Measurements from ENCODE around the gene POU2AF2. TPM values are rescaled to one million over a fixed set of nuclear protein-coding genes. Genes with fewer than 3 reads are reported as not detected.
"Not testable (repeated sequence)": the region's sequence is repeated elsewhere in the genome, so short reads cannot be mapped to it uniquely, and the experiment has no call there.

POU2AF2 gene
- total and polyA plus RNA-seq, 2 donors, result 0.19 TPM; not detected in 1

- DNase-seq (ENCODE audit: extremely low spot score), result no peak
- no peak overlapping the region for H3K27ac ChIP-seq (ENCODE audit: low read depth)
- no peaks in the 10 kb centered on the region for H3K36me3 ChIP-seq (ENCODE audit: insufficient read depth)
- no peak overlapping the region for H3K4me3 ChIP-seq (ENCODE audit: low read depth, low read length)
- no peaks in the 10 kb centered on the region for H3K4me1 ChIP-seq (ENCODE audit: insufficient read depth)
- 78% methylated on average over 6 of the region's 6 CpGs for WGBS
Observed at GRCh38 chr11:111229604-111230003, 15.9 kb upstream of the POU2AF2 start.

- 50% methylated on average over 6 of the region's 6 CpGs for WGBS
- Histone ChIP-seq H3K4me3 (ENCODE audit: low read depth, low read length) (no peak overlapping the region), H3K4me1 (ENCODE audit: insufficient read depth) (no peaks in the 10 kb centered on the region), H3K36me3 (ENCODE audit: insufficient read depth) (no peaks in the 10 kb centered on the region), H3K27ac (ENCODE audit: low read depth) (no peak overlapping the region)
- no peak for DNase-seq (ENCODE audit: extremely low spot score)
Observed at GRCh38 chr11:111230122-111230465, 15.4 kb upstream of the POU2AF2 start.

GRCh38 chr11:111231836-111232235, 13.7 kb upstream of the POU2AF2 start:
- Histone ChIP-seq H3K36me3 (ENCODE audit: insufficient read depth) (no peaks in the 10 kb centered on the region), H3K4me3 (ENCODE audit: low read depth, low read length) (no peak overlapping the region), H3K4me1 (ENCODE audit: insufficient read depth) (no peaks in the 10 kb centered on the region), H3K27ac (ENCODE audit: low read depth) (no peak overlapping the region)
- DNase-seq (ENCODE audit: extremely low spot score), result no peak
- 85% methylated on average over 3 of the region's 3 CpGs for WGBS

- H3K27ac ChIP-seq (ENCODE audit: low read depth), result no peak overlapping the region
- H3K36me3 ChIP-seq (ENCODE audit: insufficient read depth), result no peaks in the 10 kb centered on the region
- WGBS, result 30% methylated on average over 2 of the region's 2 CpGs
- H3K4me1 ChIP-seq (ENCODE audit: insufficient read depth), result no peaks in the 10 kb centered on the region
- H3K4me3 ChIP-seq (ENCODE audit: low read depth, low read length), result no peak overlapping the region
- no peak for DNase-seq (ENCODE audit: extremely low spot score)
Observed at GRCh38 chr11:111236383-111236782, 9.1 kb upstream of the POU2AF2 start.

GRCh38 chr11:111237926-111238325, 7.6 kb upstream of the POU2AF2 start:
- WGBS, result 89% methylated on average over 1 of the region's 1 CpG
- no peaks in the 10 kb centered on the region for H3K4me1 ChIP-seq (ENCODE audit: insufficient read depth)
- no peaks in the 10 kb centered on the region for H3K36me3 ChIP-seq (ENCODE audit: insufficient read depth)
- no peak overlapping the region for H3K4me3 ChIP-seq (ENCODE audit: low read depth, low read length)
- H3K27ac ChIP-seq (ENCODE audit: low read depth), result no peak overlapping the region
- no peak for DNase-seq (ENCODE audit: extremely low spot score)

- no peak for DNase-seq (ENCODE audit: extremely low spot score)
- Histone ChIP-seq H3K27ac (ENCODE audit: low read depth) (no peak overlapping the region), H3K36me3 (ENCODE audit: insufficient read depth) (no peaks in the 10 kb centered on the region), H3K4me3 (ENCODE audit: low read depth, low read length) (no peak overlapping the region), H3K4me1 (ENCODE audit: insufficient read depth) (no peaks in the 10 kb centered on the region)
- WGBS, result 73% methylated on average over 1 of the region's 1 CpG
Observed at GRCh38 chr11:111246956-111247355, 1.4 kb downstream of the POU2AF2 start.

GRCh38 chr11:111250936-111251335, 5.4 kb downstream of the POU2AF2 start:
- 50% methylated on average over 2 of the region's 2 CpGs for WGBS
- H3K27ac ChIP-seq (ENCODE audit: low read depth), result no peak overlapping the region
- DNase-seq (ENCODE audit: extremely low spot score), result no peak
- H3K4me3 ChIP-seq (ENCODE audit: low read depth, low read length), result no peak overlapping the region
- no peaks in the 10 kb centered on the region for H3K36me3 ChIP-seq (ENCODE audit: insufficient read depth)
- no peaks in the 10 kb centered on the region for H3K4me1 ChIP-seq (ENCODE audit: insufficient read depth)

- H3K27ac ChIP-seq (ENCODE audit: low read depth), result no peak overlapping the region
- no peak overlapping the region for H3K4me3 ChIP-seq (ENCODE audit: low read depth, low read length)
- WGBS, result 80% methylated on average over 1 of the region's 1 CpG
- DNase-seq (ENCODE audit: extremely low spot score), result no peak
- no peaks in the 10 kb centered on the region for H3K36me3 ChIP-seq (ENCODE audit: insufficient read depth)
- H3K4me1 ChIP-seq (ENCODE audit: insufficient read depth), result no peaks in the 10 kb centered on the region
Observed at GRCh38 chr11:111253131-111253530, 7.6 kb downstream of the POU2AF2 start.

- Histone ChIP-seq H3K36me3 (ENCODE audit: insufficient read depth) (no peaks in the 10 kb centered on the region), H3K27ac (ENCODE audit: low read depth) (no peak overlapping the region), H3K4me1 (ENCODE audit: insufficient read depth) (no peaks in the 10 kb centered on the region), H3K4me3 (ENCODE audit: low read depth, low read length) (no peak overlapping the region)
- 82% methylated on average over 5 of the region's 5 CpGs for WGBS
- no peak for DNase-seq (ENCODE audit: extremely low spot score)
Observed at GRCh38 chr11:111253630-111254029, 8.1 kb downstream of the POU2AF2 start.

GRCh38 chr11:111258046-111258445, 12.5 kb downstream of the POU2AF2 start:
- H3K36me3 ChIP-seq (ENCODE audit: insufficient read depth), result no peaks in the 10 kb centered on the region
- no peaks in the 10 kb centered on the region for H3K4me1 ChIP-seq (ENCODE audit: insufficient read depth)
- WGBS, result 87% methylated on average over 4 of the region's 4 CpGs
- no peak overlapping the region for H3K4me3 ChIP-seq (ENCODE audit: low read depth, low read length)
- no peak overlapping the region for H3K27ac ChIP-seq (ENCODE audit: low read depth)
- no peak for DNase-seq (ENCODE audit: extremely low spot score)

GRCh38 chr11:111259896-111260295, 14.4 kb downstream of the POU2AF2 start:
- Histone ChIP-seq H3K4me1 (ENCODE audit: insufficient read depth) (no peaks in the 10 kb centered on the region), H3K36me3 (ENCODE audit: insufficient read depth) (no peaks in the 10 kb centered on the region), H3K27ac (ENCODE audit: low read depth) (no peak overlapping the region), H3K4me3 (ENCODE audit: low read depth, low read length) (no peak overlapping the region)
- 93% methylated on average over 4 of the region's 4 CpGs for WGBS
- no peak for DNase-seq (ENCODE audit: extremely low spot score)

GRCh38 chr11:111260811-111261210, 15.3 kb downstream of the POU2AF2 start:
- Histone ChIP-seq H3K4me1 (ENCODE audit: insufficient read depth) (no peaks in the 10 kb centered on the region), H3K36me3 (ENCODE audit: insufficient read depth) (no peaks in the 10 kb centered on the region), H3K4me3 (ENCODE audit: low read depth, low read length) (no peak overlapping the region), H3K27ac (ENCODE audit: low read depth) (no peak overlapping the region)
- 79% methylated on average over 4 of the region's 4 CpGs for WGBS
- DNase-seq (ENCODE audit: extremely low spot score), result no peak

GRCh38 chr11:111264646-111265045, 19.1 kb downstream of the POU2AF2 start:
- no peaks in the 10 kb centered on the region for H3K4me1 ChIP-seq (ENCODE audit: insufficient read depth)
- H3K27ac ChIP-seq (ENCODE audit: low read depth), result no peak overlapping the region
- 85% methylated on average over 1 of the region's 1 CpG for WGBS
- no peak for DNase-seq (ENCODE audit: extremely low spot score)
- H3K36me3 ChIP-seq (ENCODE audit: insufficient read depth), result no peaks in the 10 kb centered on the region
- H3K4me3 ChIP-seq (ENCODE audit: low read depth, low read length), result no peak overlapping the region

GRCh38 chr11:111265421-111265820, 19.9 kb downstream of the POU2AF2 start:
- H3K36me3 ChIP-seq (ENCODE audit: insufficient read depth), result no peaks in the 10 kb centered on the region
- no peak overlapping the region for H3K4me3 ChIP-seq (ENCODE audit: low read depth, low read length)
- no peak for DNase-seq (ENCODE audit: extremely low spot score)
- WGBS, result 91% methylated on average over 2 of the region's 2 CpGs
- H3K27ac ChIP-seq (ENCODE audit: low read depth), result no peak overlapping the region
- no peaks in the 10 kb centered on the region for H3K4me1 ChIP-seq (ENCODE audit: insufficient read depth)

GRCh38 chr11:111268303-111268702, 22.8 kb downstream of the POU2AF2 start:
- H3K4me3 ChIP-seq (ENCODE audit: low read depth, low read length); H3K27ac ChIP-seq (ENCODE audit: low read depth); H3K4me1 ChIP-seq (ENCODE audit: insufficient read depth); H3K36me3 ChIP-seq (ENCODE audit: insufficient read depth); DNase-seq (ENCODE audit: extremely low spot score): not testable (repeated sequence)
- 64% methylated on average over 4 of the region's 4 CpGs for WGBS

Data from urinary bladder (tissue), 4 donors.